GM18498 (cell line): Measurements from ENCODE around the gene AAK1.
"Not testable (repeated sequence)": the region's sequence is repeated elsewhere in the genome, so short reads cannot be mapped to it uniquely, and the experiment has no call there.

Experiments used
- ATAC-seq: cut with Tn5 transposase; IDR thresholded peaks from one replicate; pipeline ENCODE4 v1.9.1; 2021; ENCODE audit warnings: mild to moderate bottlenecking, moderate library complexity; ENCODE audit not compliant: unreplicated experiment

Gene AAK1

GRCh38 chr2:69660637-69661036, 17.1 kb upstream of the AAK1 start:
- no peak for ATAC-seq

- no peak for ATAC-seq
Measured at GRCh38 chr2:69659941-69660483, 16.5 kb upstream of the AAK1 start.

GRCh38 chr2:69659349-69659748, 15.8 kb upstream of the AAK1 start:
- no peak for ATAC-seq

- no peak for ATAC-seq
Measured at GRCh38 chr2:69652206-69652605, 8.7 kb upstream of the AAK1 start.

GRCh38 chr2:69647196-69647595, 3.7 kb upstream of the AAK1 start:
- ATAC-seq, result not testable (repeated sequence)

- no peak for ATAC-seq
Measured at GRCh38 chr2:69646714-69647113, 3.2 kb upstream of the AAK1 start.

GRCh38 chr2:69645921-69646320, 2.4 kb upstream of the AAK1 start:
- no peak for ATAC-seq

- no peak for ATAC-seq
Measured at GRCh38 chr2:69645031-69645431, 1.5 kb upstream of the AAK1 start.

- no peak for ATAC-seq
Measured at GRCh38 chr2:69644506-69644979, 1.0 kb upstream of the AAK1 start.

GRCh38 chr2:69642709-69643601, 584 bp downstream of the AAK1 start:
- peak; percentile 6 for ATAC-seq

- ATAC-seq, result no peak
Measured at GRCh38 chr2:69641887-69642708, 1.4 kb downstream of the AAK1 start.

GRCh38 chr2:69641471-69641870, 2.1 kb downstream of the AAK1 start:
- ATAC-seq, result no peak

- ATAC-seq, result no peak
Measured at GRCh38 chr2:69639266-69639665, 4.3 kb downstream of the AAK1 start.

GRCh38 chr2:69638630-69639029, 4.9 kb downstream of the AAK1 start:
- no peak for ATAC-seq

GRCh38 chr2:69637923-69638322, 5.6 kb downstream of the AAK1 start:
- ATAC-seq, result no peak

GRCh38 chr2:69636395-69636794, 7.1 kb downstream of the AAK1 start:
- no peak for ATAC-seq

GRCh38 chr2:69635432-69635831, 8.1 kb downstream of the AAK1 start:
- no peak for ATAC-seq

GRCh38 chr2:69634196-69634821, 9.2 kb downstream of the AAK1 start:
- ATAC-seq, result no peak

- ATAC-seq, result no peak
Measured at GRCh38 chr2:69631402-69631801, 12.1 kb downstream of the AAK1 start.

- no peak for ATAC-seq
Measured at GRCh38 chr2:69629921-69630608, 13.5 kb downstream of the AAK1 start.
